GM12892 (cell line): Measurements from ENCODE around the gene TUBGCP2.

Experiments
- POLR2A ChIP-seq: IDR thresholded peaks from 2 replicates; pipeline ENCODE4 v1.6.1; 2011; ENCODE audit warnings: low read depth, low read length, control low read depth
- POLR2AphosphoS5 ChIP-seq: IDR thresholded peaks from 2 replicates; pipeline ENCODE4 v1.6.1; 2011; ENCODE audit warnings: low read depth, low read length, control low read depth
- TAF1 ChIP-seq: IDR thresholded peaks from 2 replicates; pipeline ENCODE4 v1.6.1; 2011; ENCODE audit warnings: low read depth, mild to moderate bottlenecking, control low read depth, low read length, borderline replicate concordance

DNA sequence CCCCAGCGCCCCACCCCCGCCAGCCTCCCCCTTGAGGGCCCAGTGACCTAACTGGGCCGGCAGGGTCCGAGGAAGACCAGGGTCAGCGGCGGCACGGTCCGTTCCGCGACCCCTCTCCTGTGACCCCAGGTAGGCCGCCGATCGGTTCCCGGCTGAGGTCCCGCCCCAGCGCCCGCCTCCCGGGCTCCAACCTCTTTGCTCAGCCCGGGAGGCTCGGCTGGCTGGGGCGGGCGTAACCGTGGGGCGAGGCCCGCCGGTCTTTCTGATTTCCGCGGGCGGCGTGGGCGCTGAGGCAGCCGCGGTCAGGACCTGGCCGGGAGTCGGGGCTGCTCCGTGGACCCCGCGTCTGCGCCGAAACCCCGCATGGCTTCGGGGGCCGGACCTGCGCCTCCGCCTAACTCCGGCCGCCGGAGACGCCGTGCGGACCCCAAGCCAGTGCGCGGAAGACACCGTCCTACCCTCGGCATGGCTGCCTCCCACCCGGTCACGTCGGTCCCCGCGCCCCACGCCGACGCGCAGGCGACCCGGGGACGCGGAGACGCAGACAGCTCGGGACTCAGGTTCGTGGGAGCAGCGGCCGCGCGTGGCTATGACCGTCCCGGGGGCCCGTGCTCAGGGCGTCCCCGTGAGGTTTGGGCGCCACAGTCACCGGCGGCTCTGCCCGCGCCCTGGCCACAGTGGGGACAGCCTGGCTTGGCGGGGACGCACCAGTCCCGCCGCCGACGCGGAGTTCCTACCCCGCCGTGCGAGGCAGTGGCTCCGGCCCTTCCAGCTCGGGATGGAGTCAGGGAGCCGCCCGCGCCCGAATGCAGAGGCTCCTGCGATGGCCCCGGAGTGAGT is 72.1 kb downstream of the TUBGCP2 start:
- TF ChIP-seq POLR2AphosphoS5 (no peak), POLR2A (no peak), TAF1 (no peak)
